ENCODE data around the gene LRP1-AS. TPM values are rescaled to one million over a fixed set of nuclear protein-coding genes. Genes with fewer than 3 reads are reported as not detected.

Gene LRP1-AS
- total RNA-seq = not detected
- polyA plus RNA-seq = not detected

GRCh38 chr12:57146961-57147944 is at the start of gene LRP1-AS:
TSS of gene LRP1-AS (minus strand) at chr12:57147619.
- intact Hi-C loops (cut with DNase I) = no loop called here
- DNase-seq (no peak), ATAC-seq (peak in 2 of 4 donors; percentile 30 to 32), FAIRE-seq (no peak)
- no peak for TF ChIP-seq CTCF (IDR thresholded peaks at IDR 0.05)
- 74 to 77% methylated on average over 8 of the region's 8 CpGs for WGBS, 2 donors
- H3K27ac ChIP-seq = peak within 1 kb of the TSS in 1 of 4 donors; percentile 21
- H3K4me3 ChIP-seq = no peak within 1 kb of the TSS
- H3K36me3 ChIP-seq = peaks cover 0 to 15% (median 0%) of the 10 kb centered on the region in 3 donors
- peaks cover 0 to 1% (median 0%) of the 10 kb centered on the region in 3 donors for H3K4me1 ChIP-seq
- H3K9me3 ChIP-seq = no peaks in the 10 kb centered on the region
- no peaks in the 10 kb centered on the region for H3K27me3 ChIP-seq

- intact Hi-C loops (cut with DNase I) = no loop called here
- no peak for TF ChIP-seq CTCF (IDR thresholded peaks at IDR 0.05)
- no peaks in the 10 kb centered on the region for H3K4me1 ChIP-seq
- H3K27me3 ChIP-seq = no peaks in the 10 kb centered on the region
- ATAC-seq (no peak), FAIRE-seq (no peak), DNase-seq (no peak)
- no peaks in the 10 kb centered on the region for H3K36me3 ChIP-seq
- H3K9me3 ChIP-seq = no peaks in the 10 kb centered on the region
- no peak overlapping the region for H3K27ac ChIP-seq
- H3K4me3 ChIP-seq = no peak overlapping the region
- WGBS, 2 donors = 85 to 90% methylated on average over 22 of the region's 22 CpGs
Observed at GRCh38 chr12:57196956-57197355, 49.5 kb upstream of the LRP1-AS start.

DNA sequence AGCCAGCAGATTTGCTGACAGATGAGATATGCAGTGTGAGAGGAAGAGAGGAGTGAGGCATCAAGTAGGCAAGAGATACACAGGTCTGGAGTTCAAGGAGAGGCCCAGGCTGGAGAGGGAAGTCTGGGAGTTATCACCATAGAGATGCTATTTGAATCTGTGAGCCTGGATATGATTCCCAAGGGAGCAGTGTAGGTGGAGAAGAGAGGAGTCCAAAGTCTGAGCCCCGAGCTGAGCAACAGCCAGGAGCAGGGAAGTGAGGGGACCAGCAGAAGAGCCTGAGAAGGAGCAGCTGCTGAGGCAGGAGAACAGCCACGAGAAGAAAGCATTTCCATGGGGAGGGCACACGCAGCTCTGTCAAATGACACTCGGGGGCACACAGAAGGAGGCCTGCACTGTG is 49.0 kb upstream of the LRP1-AS start:
- no peaks in the 10 kb centered on the region for H3K4me1 ChIP-seq
- no peak overlapping the region for H3K27ac ChIP-seq
- intact Hi-C loops (cut with DNase I) = no loop called here
- no peak for TF ChIP-seq CTCF (IDR thresholded peaks at IDR 0.05)
- WGBS, 2 donors = 59 to 75% methylated on average over 4 of the region's 4 CpGs
- ATAC-seq (peak in 1 of 4 donors; percentile 18), FAIRE-seq (no peak), DNase-seq (no peak)
- H3K9me3 ChIP-seq = no peaks in the 10 kb centered on the region
- no peaks in the 10 kb centered on the region for H3K27me3 ChIP-seq
- H3K36me3 ChIP-seq = no peaks in the 10 kb centered on the region
- no peak overlapping the region for H3K4me3 ChIP-seq

- no peaks in the 10 kb centered on the region for H3K36me3 ChIP-seq
- 83 to 87% methylated on average over 34 of the region's 34 CpGs for WGBS, 2 donors
- no peak for DNase-seq
Observed at GRCh38 chr12:57195611-57196371, 48.4 kb upstream of the LRP1-AS start.

More at GRCh38 chr12:57195611-57196371, 48.4 kb upstream of the LRP1-AS start:
- H3K27me3 ChIP-seq = no peaks in the 10 kb centered on the region
- H3K4me1 ChIP-seq = no peaks in the 10 kb centered on the region
- no peak overlapping the region for H3K4me3 ChIP-seq
- H3K9me3 ChIP-seq = no peaks in the 10 kb centered on the region
- no peak for FAIRE-seq
- no peak overlapping the region for H3K27ac ChIP-seq
- no peak for TF ChIP-seq CTCF (IDR thresholded peaks at IDR 0.05)
- no peak for ATAC-seq
- intact Hi-C loops (cut with DNase I) = no loop called here
